GM21825 (cell line): ENCODE results near the gene GGACT.
"Not testable (repeated sequence)": the region's sequence is repeated elsewhere in the genome, so short reads cannot be mapped to it uniquely, and the experiment has no call there.

ENCODE experiments used
- ATAC-seq: cut with Tn5 transposase; IDR thresholded peaks from one replicate; pipeline ENCODE4 v1.9.1; 2021; ENCODE audit warnings: mild to moderate bottlenecking, moderate library complexity; ENCODE audit not compliant: unreplicated experiment

GGACT gene

DNA sequence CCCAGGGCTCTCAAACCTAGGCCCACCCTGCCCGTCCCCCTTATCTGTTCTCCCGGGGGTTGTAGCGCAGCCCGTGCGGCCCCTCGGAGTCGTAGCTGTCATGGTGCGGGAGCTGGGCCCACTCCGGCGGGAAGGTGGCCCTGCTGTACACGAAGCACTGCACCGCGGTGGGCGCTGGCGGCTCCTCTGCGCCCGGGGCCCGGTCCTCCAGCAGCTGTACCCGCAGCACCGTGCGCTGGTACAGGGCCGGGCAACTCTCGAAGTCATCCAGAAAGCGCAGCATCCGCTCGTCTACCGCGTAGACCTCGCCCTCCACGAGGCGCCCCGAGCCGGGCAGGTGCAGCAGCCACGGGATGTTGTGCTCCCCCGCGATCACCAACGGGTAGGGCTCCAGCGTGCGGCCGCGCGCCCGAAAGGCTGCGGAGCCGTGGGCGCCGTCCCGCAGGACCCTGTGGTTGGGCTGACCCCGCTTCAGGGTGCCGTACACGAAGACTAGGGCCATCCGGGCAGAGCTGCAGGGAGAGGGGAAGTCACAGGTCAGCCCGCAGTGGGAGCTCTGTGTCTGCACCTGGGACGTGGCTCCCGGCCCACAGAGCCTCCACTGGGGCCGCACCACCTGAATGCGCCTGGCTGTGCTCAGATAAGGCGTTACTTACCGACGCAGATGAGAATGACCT, 56.4 kb downstream of the GGACT start:
- ATAC-seq, result no peak

DNA sequence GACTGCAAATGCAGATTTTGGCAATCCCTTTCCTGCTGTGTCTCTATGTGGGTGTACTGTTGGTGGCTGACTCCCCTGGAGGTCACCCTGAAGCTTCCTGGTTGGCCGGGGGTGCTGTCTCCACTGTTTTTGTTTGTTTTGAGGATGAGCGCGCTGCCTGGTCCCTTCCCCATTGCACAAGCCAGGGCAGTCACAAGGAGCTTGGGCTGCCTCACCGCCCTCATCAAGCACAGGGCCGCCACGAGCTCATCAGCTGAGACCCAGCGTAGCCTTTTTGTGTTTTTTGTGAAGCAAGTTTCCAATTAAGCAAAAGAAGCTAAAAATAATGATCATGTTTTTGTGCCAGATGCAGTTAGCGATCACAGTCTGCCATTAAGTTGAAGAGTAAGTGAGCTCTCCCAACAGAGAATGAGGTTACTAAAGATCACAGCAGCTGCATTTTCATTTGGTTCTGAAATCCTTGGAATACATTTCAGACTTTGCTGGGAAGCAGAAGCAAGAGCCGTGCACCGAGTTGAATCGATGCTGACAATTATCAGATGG, 57.8 kb downstream of the GGACT start:
- ATAC-seq, result no peak

DNA sequence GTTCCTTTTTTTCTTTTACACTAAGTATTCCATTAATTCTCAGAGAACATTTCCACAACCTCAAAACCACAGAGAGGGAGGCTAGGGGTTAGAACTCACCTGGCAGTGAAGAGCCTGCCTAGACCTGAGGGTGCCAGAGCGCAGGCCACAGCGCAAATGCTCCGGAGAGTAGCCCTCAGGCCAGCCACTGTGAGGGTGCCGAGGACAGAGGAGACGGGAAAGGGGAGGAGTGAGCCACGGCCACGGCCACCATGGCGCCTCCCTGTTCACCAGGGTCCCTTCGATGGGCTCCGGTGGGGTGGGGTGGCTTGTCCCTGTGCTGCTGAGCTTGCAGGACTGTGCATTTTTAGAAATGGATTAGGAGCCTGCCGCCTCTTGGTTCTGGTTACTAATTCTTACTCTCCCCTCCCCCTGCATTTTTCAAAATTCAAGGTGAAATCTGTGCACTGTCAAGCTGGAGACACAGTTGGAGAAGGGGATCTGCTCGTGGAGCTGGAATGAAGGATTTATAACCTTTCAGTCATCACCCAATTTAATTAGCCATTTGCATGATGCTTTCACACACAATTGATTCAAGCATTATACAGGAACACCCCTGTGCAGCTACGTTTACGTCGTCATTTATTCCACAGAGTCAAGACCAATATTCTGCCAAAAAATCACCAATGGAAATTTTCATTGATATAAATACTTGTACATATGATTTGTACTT, 58.8 kb downstream of the GGACT start:
- ATAC-seq, result no peak

DNA sequence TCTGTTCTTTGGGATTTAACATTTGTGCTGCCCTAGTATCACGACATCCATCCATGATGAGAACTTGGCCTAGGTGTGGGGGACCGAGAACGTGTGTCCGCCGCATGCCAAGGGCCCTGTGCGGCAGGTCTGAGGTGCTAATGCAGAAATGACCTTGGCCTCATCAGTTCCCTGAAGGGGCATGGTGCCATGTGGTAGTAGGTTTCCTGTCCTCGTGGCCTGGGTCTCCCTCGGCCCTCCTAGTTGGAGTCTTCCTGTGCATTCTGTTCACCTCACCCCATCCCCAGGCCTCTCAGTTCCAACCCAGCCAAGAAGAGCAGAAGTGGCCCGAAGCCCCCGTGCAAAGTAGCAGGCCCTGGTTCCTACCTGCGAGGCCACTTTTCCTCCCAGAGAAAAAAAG, 59.8 kb downstream of the GGACT start:
- no peak for ATAC-seq

DNA sequence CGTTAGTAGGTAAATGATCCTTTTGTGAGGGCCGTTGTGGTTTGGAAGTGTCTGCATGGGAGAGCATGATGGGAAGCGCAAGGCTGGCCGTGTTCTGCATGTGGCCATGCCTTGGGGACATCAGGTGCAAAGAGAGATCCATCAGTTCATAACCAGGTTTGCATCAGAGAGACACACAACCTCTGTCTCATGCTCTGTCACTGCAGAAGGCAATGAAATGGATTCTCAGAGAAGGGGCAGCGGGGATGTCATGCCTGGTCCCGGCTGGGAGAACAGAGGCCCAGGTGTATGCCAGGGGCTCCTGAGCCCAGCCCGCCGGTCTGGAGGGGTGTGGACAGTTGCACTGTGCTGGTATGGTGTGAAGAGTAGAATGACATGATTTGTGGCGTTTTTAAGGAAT, 60.2 kb downstream of the GGACT start:
- no peak for ATAC-seq

DNA sequence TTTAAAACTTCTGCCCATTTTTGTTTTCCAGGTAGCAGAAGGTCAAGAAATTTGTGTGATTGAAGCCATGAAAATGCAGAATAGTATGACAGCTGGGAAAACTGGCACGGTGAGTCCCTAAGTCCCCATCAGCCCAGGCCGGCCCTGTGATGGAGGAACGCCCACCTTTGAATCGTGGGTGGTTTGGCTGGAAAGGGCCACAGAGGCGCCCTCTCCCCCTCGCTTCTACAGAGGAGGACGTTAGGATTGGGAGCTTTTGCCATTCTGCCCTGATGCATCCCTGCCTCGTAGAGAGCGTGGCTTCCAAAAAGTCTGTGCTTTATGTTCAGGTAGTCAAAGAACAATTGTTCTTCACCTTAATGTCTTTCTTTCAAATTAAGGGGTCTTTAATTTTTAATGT, 60.9 kb downstream of the GGACT start:
- ATAC-seq, result no peak

DNA sequence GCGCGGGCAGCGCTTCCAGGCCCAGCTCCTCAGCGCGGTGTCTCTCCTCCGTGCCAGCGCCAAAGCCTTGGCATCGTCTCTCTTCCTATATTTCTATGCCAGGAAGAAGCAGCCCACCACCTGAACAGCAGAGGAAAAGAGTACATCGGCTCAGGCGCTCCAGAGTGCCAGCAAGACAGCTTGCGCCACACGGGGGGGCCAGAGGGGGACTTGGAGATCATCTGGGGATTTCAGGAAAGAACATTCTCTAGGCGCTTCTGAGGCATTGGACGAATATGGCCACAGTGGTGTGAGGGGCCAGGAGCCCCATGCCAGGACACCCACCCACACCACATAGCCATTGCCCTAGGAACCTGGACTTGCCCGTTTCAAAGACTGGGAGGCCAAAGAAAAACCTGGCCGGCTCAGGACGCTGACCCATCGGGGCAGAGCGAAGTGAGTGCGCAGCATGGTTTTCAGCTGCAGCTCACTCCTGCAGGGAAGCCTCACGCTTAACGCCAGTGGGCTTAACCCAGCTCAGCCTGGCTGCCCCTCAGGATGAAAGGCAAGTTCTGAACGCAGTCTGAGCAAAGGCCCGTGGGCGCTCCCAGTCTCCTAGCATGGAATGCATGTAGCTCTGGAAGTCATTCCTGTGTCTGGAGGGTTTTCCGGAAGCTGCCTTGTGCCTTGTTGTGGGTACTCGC, 62.1 kb downstream of the GGACT start:
- no peak for ATAC-seq

DNA sequence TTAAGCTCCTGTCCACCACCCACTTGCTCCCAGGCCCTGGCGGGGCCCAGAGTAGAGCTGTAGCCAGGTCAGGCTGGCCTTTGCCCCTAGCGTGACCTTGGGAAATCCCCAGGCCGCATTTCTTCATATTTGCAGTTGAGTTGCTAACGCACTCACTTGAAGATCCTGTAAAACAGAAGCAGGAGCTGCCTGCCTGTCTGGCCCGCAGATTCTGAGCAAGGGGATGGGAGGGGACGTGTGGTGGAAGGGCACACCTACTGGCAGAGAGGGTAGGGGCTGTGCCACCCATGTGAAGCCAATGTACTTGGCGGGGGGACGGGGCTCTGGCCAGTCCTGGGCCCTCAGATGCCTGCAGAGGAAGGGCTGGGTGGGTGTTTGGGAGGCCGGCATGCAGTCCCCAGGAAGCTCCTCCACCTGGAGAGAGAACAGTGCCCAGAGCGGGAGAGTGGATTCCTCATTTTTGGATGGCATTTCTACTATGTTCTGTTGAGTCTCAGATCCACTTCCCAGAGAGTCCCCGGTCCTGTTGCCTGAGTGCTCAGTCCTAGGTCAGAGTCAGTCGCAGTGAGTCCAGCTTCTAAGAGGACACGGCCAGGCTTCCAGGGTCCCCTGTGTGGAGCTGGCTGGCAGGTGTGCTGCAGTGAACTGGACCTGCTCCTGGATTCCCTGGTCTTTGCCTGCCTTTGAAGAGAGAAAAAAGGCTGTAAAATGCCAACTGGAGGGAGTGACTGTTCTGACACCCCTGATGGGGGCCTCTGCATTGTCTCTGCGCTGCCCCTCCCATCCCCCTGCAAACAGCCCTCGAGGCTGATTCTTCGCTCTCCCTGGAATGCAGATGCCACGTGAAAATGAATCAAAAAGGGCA, 62.9 kb downstream of the GGACT start:
- ATAC-seq, result no peak

DNA sequence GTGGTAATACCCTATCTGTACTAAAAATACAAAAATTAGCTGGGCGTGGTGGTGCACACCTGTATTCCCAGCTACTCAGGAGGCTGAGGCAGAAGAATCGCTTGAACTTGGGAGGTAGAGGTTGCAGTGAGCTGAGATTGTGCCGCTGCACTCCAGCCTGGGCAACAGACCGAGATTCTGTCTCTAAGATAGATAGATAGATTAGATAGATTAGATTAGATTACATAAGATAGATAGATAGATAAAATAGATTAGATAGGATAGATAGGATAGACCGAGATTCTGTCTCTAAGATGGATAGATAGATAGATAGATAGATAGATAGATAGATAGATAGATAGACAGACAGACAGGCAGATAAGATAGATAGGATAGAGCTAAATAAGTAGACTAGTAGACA, 63.9 kb downstream of the GGACT start:
- ATAC-seq, result not testable (repeated sequence)

DNA sequence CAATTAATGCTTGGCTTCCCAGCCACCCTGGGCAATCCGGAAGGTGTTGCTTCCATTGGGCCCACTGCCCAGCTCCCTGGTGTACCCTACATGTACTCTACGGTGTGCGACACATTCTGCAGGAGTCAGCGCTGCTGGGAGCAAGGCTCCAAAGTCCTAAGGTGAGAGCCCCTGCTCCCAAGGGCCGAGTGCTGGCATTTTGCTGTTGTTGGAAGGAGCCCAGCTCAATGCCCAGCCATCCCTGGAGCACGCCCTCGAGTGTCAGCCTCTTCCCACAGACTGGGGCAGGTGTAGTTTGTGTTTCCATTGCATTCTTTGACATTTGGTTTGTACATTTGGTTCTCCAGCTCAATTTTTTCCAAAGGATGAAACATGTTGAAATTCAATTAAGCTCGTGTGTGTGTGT, 64.6 kb downstream of the GGACT start:
- no peak for ATAC-seq

DNA sequence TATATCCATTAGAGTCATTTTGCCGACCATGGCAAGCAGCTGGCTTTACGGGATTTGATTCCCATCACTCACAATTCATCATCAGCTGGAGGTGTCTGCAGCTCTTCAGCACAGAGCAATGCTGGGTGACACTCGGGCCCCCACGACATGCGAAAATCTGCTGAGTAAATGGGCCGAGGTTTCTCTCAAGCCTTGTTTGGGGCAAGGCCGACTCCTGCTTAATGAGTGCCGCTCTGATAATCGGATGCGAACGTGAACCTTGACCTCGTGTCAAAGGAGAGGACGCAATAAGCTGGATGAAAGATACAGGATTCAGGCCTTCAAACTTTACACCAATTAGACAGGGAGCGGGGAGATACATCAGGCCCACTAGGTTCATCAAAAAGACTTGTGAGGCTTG, 65.2 kb downstream of the GGACT start:
- ATAC-seq, result no peak

DNA sequence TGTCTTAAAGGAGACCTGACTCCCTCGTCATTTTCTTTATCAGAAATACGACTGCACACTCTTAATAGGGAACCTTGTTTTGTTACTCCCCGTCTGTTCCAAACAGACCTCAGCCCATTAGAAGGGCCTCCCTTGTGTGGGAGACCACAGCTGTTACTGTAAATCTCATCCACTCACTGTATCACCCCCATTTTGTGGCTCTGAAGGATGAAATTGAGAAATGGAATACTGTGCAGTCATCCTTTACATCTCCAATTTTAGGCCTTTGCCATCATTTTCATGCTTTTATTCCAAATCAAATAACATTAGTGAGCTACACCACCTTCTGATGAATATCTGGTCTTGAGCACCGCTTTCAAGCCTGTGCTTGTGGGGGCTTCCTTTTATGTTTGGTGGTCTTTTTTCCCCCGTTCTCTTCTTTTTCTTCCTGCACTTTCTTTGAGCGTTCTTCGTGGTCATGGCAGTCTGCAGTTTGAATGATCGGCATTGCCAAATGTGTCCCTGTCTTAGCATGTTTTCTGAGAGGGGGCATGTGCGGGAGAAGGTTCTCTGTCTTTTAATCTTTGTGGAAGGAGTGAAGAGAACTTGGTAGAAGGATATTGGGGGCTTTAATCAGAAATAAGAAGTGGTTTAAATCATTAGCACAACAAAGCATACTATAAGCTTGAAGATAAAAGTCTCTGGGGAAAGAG, 65.8 kb downstream of the GGACT start:
- ATAC-seq, result no peak

DNA sequence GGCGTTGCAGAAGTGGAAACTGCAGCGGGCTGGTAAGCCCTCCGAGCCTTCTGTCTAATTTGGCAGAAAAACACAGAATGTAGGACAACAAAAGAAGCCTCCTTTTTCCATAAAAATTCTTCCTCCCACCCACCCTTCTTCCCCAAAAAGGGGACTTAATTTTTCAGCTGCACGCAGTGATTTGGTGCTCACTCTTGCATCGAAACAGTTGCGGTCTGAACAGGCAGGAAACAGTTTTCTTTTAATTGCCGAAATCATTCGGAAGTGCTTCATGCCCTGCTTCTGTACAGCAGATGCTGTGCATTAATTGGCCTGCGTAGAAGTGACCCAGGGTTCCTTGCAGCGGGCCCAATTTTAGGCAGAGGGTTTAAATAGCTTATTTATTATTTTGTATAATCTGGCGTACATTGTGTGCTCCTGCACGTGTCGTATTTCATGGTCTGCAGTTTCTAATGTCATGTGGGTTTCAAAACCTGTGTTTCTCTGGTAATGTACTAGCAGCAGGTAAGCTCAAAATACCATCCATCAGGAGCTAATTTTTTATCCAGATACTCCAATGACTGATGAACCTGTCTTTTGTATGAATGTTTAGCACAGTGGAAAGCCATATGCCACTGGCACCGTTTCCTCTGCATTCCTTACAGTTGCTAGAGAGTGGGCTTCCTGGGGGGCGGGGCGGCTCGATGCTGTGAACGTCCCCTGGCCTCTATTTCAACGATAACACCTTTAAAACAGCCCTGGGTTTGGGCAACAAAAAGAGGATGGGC, 66.6 kb downstream of the GGACT start:
- ATAC-seq, result no peak

DNA sequence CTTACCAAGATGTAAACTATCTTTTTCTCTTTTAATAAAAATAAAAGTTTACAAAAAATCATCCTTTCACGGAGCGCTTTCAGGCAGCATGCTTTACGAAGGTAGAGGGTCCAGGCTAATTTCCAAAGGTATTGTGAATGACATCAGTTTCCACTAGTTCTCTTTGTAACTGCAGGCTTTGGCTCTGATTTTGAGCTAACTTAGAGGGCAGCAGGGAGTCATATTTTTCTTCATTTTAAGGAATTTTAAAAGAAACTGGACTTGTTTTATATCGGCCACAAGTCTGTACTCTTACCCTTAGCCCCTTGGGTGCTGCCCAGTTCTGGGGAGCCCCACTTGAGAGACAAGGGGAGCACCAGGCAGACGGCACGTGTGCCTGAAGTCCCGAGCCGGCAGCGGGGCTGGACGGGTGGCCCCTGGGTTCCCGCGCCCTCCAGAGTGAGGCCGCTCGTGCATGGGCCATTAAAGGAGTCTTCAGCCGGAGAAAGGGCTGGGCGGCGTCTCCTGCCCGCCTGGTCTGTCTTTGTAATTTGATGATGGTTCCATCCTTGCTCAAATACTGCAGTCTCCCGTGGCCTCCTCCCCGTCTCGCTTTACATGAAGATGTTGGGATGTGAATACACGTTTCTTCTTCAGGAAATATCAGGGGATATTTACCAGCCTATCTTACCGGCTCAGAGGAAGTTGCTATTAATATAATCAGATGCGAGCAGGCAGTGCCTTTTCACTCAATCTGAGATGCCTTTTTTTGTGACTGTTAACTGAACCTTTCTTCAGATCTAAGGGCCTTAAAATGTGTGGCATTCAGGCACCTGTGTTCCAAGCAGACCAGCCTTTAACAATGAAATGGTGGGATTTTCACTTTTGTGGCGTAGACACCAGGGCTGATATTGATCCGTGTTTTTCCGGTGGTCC, 67.4 kb downstream of the GGACT start:
- ATAC-seq, result no peak

DNA sequence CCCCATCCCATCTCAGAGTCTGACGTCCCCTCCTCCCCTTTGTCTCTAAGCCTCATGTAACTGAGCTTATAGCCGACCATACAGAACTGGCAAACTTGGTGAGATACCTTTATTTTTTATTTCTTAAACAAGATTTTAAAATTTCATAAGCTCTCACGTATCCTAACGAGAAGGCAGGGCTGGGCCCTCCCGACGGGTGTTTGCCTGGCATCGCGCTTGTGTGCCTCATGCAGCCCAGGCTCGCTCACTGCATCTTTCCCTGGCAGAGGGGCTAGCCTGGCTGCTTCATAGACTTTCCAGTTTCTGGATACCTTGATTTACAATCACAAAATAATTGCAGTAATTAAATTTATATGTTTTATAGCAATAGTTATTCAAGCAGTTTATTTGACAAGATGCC, 69.0 kb downstream of the GGACT start:
- ATAC-seq, result no peak

DNA sequence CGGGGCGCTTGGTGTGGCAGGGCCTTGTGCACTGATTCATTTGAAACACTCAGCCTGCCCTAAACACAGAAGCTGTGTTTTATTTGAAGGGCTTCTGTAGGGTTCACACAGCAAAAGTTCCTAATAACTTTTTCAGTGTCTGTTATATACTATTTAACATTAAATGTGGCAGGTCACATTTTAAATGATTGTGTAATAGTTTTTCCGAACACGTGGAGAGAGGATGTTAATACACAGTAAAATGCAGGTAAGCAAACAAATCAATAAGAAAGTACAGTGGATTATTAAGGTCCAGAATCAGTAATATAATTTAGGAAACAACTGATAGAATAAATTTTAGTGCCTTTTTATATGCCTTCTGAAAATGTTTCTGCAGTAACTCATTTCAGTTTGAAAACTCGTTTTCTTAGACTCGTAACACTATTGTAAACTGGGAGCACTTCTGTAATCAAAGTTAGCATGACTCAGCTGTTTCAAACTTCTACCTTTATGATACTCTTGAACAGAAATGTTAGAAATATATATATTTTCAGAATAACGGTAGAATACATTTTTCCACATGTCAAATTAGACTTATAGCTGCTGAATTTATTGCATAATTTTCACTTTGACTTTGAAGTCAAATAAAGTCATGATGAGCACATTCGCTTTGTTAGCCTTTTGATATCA, 70.1 kb downstream of the GGACT start:
- ATAC-seq, result no peak

DNA sequence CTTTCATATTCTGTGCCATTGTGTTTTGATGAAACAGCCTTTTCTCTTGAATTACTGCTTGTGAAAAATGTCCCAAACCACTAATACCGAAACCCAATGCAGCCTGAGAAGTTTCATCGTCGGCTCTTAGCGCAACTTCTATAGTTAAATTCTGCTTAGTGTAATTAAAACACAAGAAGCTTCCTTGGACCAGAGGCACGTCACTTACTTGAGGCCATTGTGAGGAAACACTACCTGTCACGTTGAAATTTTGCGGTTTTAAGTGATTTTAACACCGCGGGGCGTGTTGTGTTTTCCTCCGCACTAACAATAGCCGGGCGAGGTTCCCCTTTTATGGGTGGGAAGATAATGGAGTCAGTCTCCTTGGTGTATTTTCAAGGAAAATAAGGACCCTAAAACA, 70.9 kb downstream of the GGACT start:
- no peak for ATAC-seq

DNA sequence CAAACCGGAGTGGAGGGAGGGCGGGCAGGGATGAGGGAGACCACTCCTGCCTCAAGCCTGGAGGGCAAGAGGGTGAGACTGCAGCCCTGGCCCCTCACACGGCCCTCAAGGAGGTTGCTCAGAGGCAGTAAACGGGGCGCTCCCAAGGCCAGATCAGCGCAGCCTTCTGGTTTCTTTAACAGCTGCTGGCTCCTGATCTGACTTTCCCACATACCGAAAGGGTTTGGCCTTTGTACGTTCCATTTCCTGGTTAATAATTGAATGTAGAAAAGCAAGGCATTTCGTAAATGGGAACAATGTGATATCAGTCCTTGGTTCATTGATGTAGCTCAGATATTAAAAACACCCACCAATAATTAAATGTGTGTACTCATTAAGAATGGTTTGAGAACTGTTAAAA, 71.5 kb downstream of the GGACT start:
- ATAC-seq, result no peak
